Measurements from ENCODE around the gene MDC1.

- TF ChIP-seq GATA3 (IDR thresholded peaks at IDR 0.05; ENCODE audit: low read depth, low read length) = no peak
- TF ChIP-seq GATA2 (IDR thresholded peaks at IDR 0.05; ENCODE audit: low read depth, low read length) = no peak
Observed at GRCh38 chr6:30749554-30750378, 32.7 kb upstream of the MDC1 start.

All from SH-SY5Y (cell line).